BJ (cell line): ENCODE measurements around the gene USP43. TPM values are rescaled to one million over a fixed set of nuclear protein-coding genes. Genes with fewer than 3 reads are reported as not detected.

Experiments used
- CTCF ChIA-PET: fragments of 350-600 bp; formaldehyde crosslinking; extraction: SDS; loops from one replicate; lab custom pipeline; 2021; ENCODE audit warnings: antibody characterized with exemption, inconsistent platforms; lab: Yijun Ruan, JAX
- POLR2A ChIA-PET: fragments of 300-600 bp; sonication (Branson Sonifier 250); formaldehyde crosslinking; extraction: SDS; loops from one replicate; lab custom pipeline; 2021; ENCODE audit warnings: antibody characterized with exemption; lab: Charles Lee
- DNase-seq: peaks from one replicate; pipeline ENCODE4 v3.0.0-alpha.2; 2011; ENCODE audit warnings: low read depth
- H3K27me3 ChIP-seq: 2 replicates; pipeline ENCODE4 v1.6.0; 2011; ENCODE audit warnings: low read length; ENCODE audit not compliant: control insufficient read depth, insufficient read depth
- H3K36me3 ChIP-seq: 2 replicates; pipeline ENCODE4 v1.5.1; 2011; ENCODE audit warnings: low read length; ENCODE audit not compliant: control insufficient read depth, insufficient read depth
- H3K4me3 ChIP-seq: 2 replicates; pipeline ENCODE4 v1.5.1; 2011; ENCODE audit warnings: low read depth, mild to moderate bottlenecking, control low read depth, low read length
- CTCF ChIP-seq: IDR thresholded peaks from 2 replicates; pipeline ENCODE4 v1.5.1; 2011; ENCODE audit warnings: low read depth, mild to moderate bottlenecking, control low read depth, inconsistent platforms, low read length, moderate library complexity; ENCODE audit not compliant: insufficient read depth
- polyA plus RNA-seq: library from polyadenylated mRNA; depleted of rRNA; stranded (reverse); fragments of >200 nt; gene quantifications from 2 replicates; pipeline ENCODE4 v1.2.3, GENCODE V29; 2011

Gene USP43
- polyA plus RNA-seq, 1 experiment = 0.23 TPM

GRCh38 chr17:9705745-9706144 lies 60.4 kb downstream of the USP43 start:
- Histone ChIP-seq H3K36me3 (no peaks in the 10 kb centered on the region), H3K4me3 (no peak overlapping the region), H3K27me3 (no peaks in the 10 kb centered on the region)
- no peak for DNase-seq
- no peak for TF ChIP-seq CTCF
- POLR2A ChIA-PET = no interaction called here
- CTCF ChIA-PET = no interaction called here

- no peak for DNase-seq
- no peak overlapping the region for H3K4me3 ChIP-seq
- no peaks in the 10 kb centered on the region for H3K36me3 ChIP-seq
- no peak for TF ChIP-seq CTCF
- ChIA-PET POLR2A (no interaction called here), CTCF (no interaction called here)
- no peaks in the 10 kb centered on the region for H3K27me3 ChIP-seq
These were observed 62.6 kb downstream of the USP43 start for GRCh38 chr17:9707948-9708347.

- TF ChIP-seq CTCF = no peak
- CTCF ChIA-PET = no interaction called here
- POLR2A ChIA-PET = no interaction called here
- Histone ChIP-seq H3K36me3 (no peaks in the 10 kb centered on the region), H3K4me3 (no peak overlapping the region), H3K27me3 (no peaks in the 10 kb centered on the region)
- DNase-seq = no peak
These were observed 69.5 kb downstream of the USP43 start for GRCh38 chr17:9714801-9715200.

- Histone ChIP-seq H3K4me3 (no peak overlapping the region), H3K27me3 (no peaks in the 10 kb centered on the region), H3K36me3 (no peaks in the 10 kb centered on the region)
- ChIA-PET CTCF (no interaction called here), POLR2A (no interaction called here)
- DNase-seq = no peak
- TF ChIP-seq CTCF = no peak
These were observed 70.2 kb downstream of the USP43 start for GRCh38 chr17:9715503-9716016.

GRCh38 chr17:9725575-9725974 lies 80.3 kb downstream of the USP43 start:
- TF ChIP-seq CTCF = no peak
- Histone ChIP-seq H3K27me3 (no peaks in the 10 kb centered on the region), H3K36me3 (no peaks in the 10 kb centered on the region), H3K4me3 (no peak overlapping the region)
- POLR2A ChIA-PET = no interaction called here
- DNase-seq = no peak
- CTCF ChIA-PET = interaction anchor here (1.8 to 2.0 kb wide), 2 partner anchors 15 to 148 kb away, joined by 5 to 6 read pairs; no protein-coding TSS in a partner anchor
